HL-60 (cell line): ENCODE results near the gene LSS.

Experiments used
- CTCF ChIP-seq: IDR thresholded peaks from one replicate; pipeline ENCODE4 v1.5.1; 2011; ENCODE audit warnings: low read length, control low read depth, inconsistent platforms; ENCODE audit not compliant: insufficient read depth
- POLR2AphosphoS5 ChIP-seq: IDR thresholded peaks from 2 replicates; pipeline ENCODE4 v1.6.1; 2012; ENCODE audit warnings: low read depth

DNA sequence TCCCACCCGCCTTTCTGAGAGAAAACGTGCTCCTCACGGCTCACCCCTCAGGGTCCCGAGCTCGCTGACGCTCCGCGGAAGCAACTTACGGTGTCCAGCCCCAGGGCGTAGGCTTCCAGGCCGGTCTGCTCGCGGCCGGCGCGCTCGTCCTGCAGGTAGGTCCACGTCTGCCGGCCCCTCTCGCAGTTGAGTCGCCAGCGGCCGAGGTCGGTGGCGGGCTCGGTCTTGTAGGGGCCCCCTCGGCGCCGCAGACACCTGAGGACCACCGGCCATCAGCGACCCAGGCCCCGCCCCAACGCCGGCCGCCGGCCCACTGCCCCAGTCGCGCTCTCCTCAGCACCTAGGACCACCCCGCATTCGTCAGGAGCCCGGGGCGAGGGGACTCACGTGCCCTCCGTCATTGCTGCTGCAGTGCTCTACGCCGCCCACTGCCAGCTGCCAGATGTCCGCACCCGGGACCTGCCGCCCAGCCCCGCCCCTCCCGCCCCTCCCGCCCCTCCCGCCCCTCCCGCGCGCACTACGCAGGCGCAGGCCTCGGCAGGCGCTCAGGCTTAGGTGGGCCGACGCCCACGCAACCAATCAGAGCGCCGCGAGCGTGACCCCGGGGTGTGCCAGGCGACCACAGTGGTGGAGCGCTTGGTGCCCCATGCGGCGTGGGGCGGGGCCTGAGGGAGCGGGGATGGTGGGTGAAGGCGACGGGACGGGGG, at the start of gene LSS:
- TF ChIP-seq CTCF: no peak
- TF ChIP-seq POLR2AphosphoS5: 0 out of 2 replicates have a peak, but pooled peaks have one; percentile 14
